Stimulated activated CD4-positive, alpha-beta T cell treated with anti-CD3 and anti-CD28 coated beads, Interleukin-4, amount 100 ng/mL, for 48 hours (primary cell): ENCODE data around the gene OR5T3.
"Not testable (repeated sequence)": the region's sequence is repeated elsewhere in the genome, so short reads cannot be mapped to it uniquely, and the experiment has no call there.

Experiments
- DNase-seq, 2 donors: peaks; one replicate each; pipeline ENCODE4 v3.0.0-alpha.2; 2020; ENCODE audit warnings: low read depth in 2 of 2

The OR5T3 gene

DNA sequence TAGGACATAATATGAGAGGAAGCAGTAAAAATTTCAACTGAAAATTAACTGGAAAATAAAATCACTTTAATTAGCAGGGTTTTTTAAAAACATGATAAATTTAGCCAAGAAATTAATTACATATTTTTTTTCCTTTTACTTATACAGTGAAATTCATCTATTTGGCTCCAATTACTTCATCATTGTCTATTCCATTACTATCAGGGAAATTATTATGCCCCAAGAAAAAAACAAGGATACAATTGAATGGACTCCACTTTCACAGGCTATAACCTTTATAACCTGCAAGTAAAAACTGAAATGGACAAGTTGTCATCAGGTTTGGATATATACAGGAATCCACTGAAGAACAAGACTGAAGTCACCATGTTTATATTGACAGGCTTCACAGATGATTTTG lies at the start of gene OR5T3:
OR5T3 (plus strand) TSS at position 301 of the 400 bp plus-strand sequence; CDS start at position 301, 0 bp downstream.
- DNase-seq: no peak

DNA sequence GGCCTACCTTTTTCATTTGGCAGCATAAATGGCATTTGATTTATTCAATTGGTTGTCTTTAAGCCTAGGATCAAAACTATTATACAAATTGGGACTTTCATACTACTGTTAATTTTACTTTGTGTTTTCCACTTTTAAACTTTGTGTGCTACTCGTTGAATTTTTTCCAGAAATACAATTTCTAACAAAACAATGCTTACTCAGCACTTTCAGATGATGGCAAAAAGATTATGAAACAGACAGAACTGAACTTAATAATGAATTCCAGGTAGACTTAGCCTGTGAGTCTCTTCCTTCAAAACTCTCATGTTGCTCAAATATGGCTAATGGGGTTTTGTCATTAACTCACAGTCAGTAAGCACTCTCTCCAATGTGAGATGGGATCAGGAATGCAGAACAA lies 44.3 kb upstream of the OR5T3 start:
- no peak for DNase-seq

DNA sequence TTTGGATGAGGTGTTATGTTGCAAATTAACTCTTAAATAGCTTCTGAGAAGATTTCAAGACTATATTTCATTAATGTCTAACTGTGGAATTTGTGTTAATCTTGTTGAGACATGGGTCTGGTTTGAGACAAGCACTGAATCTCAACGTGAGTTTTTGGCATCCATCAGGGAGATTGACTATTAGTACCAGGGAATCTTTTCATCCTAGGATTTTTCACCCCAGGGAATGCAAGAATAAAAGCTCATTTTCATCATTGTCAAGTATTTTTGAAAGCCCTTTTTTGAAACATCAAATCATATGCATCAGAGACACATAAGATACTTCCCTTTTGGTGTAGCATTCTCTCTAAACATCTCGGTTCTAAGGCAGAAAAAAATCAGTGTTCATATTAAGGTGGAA lies 37.5 kb upstream of the OR5T3 start:
- no peak for DNase-seq

DNA sequence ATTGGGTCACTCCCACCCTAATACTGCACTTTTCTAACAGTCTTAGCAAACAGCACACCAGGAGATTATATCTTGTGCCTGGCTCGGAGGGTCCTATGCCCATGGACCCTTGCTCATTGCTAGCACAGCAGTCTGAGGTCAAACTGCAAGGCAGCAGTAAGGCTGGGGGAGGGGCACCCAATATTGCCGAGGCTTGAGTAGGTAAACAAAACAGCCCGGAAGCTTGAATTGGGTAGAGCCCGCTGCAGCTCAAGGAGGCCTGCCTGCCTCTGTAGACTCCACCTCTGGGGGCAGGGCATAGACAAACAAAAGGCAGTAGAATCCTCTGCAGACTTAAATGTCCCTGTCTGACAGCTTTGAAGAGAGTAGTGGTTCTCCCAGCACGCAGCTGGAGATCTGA lies 32.3 kb upstream of the OR5T3 start:
- not testable (repeated sequence) for DNase-seq

DNA sequence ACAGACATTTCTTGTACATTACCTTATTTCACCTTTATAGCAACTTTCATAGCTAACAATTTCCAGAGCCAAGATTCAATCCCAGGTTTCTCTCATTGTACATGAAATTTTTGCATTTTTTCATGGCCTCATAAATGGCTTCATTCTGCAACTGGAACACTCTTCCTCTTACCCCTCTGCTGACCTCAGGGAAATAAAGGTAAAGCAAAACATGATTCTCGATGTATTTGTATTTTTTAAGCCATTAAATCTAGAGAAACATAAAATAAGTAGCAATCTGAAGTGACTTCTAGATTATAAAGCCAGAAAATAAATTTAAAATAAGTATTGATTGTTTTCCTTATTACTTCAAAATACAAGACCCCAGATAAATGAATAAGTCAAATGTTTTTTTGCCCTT lies 17.9 kb upstream of the OR5T3 start, which contains the start of gene OR5T2:
OR5T2 (minus strand) TSS at position 101 of the 400 bp plus-strand sequence. CDS start 1,193 bp downstream, outside the sequence.
- DNase-seq: no peak

DNA sequence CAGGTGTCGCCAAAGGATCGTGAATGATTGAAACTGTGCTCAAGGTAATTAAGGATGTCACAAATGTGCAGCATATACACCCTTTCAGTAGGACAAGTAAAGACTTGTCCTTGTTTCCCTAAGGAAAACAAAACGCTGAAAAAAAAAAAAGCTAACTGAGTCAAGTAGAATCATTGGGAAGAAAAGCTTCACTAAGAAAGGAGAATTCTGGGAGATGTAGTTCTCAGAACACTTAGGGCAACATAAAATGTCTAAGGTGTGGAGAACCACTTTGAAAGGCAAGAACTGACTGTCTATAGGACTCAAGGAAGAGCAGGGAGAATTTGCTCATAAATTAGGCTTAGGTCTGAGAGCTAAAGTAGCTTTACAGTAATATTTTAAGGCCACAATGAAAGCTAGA lies 19.0 kb downstream of the OR5T3 start:
- no peak for DNase-seq

DNA sequence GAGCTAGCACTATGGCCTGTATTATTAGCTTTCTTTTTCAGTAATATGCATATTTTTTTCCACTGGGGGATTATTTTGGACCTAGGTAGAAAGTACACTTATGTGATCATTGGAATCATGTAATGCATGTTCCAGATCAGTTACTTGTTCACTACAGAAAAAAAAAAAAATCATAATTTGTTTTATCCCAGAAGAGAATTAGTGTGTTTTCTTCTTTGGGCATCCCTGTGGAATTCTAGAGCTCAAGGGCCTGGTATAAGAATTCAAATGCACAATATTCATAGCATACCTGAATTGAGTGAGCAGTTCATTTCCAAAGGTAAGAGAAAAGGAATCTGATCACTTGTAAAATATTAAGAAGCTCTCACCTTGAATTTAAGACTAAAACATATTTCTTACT lies 21.8 kb downstream of the OR5T3 start, which contains the start of gene OR5T1:
OR5T1 (plus strand) TSS at position 301 of the 400 bp plus-strand sequence. CDS start 1,485 bp downstream, outside the sequence.
- DNase-seq: no peak

DNA sequence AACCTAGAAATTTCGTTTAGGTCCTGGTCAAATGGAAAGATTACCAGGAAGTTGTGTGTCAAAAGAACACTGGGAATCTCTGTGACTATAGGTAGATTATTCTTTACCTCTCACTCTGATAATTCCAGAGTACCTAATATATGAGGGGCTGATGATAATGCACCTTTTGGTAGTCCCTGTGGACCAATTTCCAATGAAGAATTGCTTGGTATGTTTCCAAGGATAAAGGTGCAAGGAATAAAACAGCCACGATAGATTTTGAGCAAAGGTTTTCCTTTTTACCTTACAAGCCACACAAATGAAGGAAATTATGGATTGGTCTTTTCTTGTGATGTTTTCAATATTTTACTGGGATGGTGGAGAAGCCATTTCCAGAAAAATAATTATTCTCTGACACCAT lies 40.1 kb downstream of the OR5T3 start, which contains the start of gene OR8H1:
OR8H1 (minus strand) TSS at position 101 of the 400 bp plus-strand sequence. CDS start 1,192 bp downstream, outside the sequence.
- no peak for DNase-seq

DNA sequence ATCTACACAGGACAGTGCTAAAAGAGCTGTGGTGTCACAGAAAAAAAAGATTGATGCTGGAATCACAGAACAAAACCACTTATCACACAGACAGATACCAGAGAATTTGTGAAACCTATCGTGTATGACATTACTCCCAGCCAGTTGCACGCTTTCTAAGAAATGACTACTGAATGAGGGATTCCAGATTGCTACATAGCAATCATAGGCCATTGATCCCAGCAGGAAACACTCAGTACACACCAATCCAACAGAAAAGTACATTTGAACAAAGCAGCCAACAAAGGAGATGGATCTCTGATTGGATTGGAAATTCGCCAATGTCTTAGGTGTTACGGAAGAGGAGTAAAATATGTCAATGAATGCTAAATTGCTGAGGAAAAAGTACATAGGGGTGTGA lies 44.8 kb downstream of the OR5T3 start:
- no peak for DNase-seq
